B cell (primary cell): Measurements from ENCODE around the gene ATXN1.

Experiments used
- CTCF ChIP-seq: fragments of 200-600 bp; IDR thresholded peaks from one replicate; pipeline ENCODE4 v1.8.0; 2022; ENCODE audit warnings: antibody characterized with exemption, mild to moderate bottlenecking
- EZH2 ChIP-seq: IDR thresholded peaks from 2 replicates; pipeline ENCODE4 v1.6.1; 2012; ENCODE audit warnings: borderline replicate concordance, low read depth, mild to moderate bottlenecking, moderate library complexity, low read length; ENCODE audit not compliant: insufficient read depth, poor library complexity, severe bottlenecking

- TF ChIP-seq CTCF = no peak
- TF ChIP-seq EZH2 = no peak
These were observed 49.2 kb upstream of the ATXN1 start for GRCh38 chr6:16810411-16810810.
